GM19463 (cell line): ENCODE measurements around the gene CAPN13.

ENCODE experiments used
- ATAC-seq: cut with Tn5 transposase; IDR thresholded peaks from one replicate; pipeline ENCODE4 v1.9.1; 2021; ENCODE audit warnings: mild to moderate bottlenecking, moderate library complexity; ENCODE audit not compliant: unreplicated experiment

The CAPN13 gene

GRCh38 chr2:30786923-30787685 is 20.1 kb downstream of the CAPN13 start:
- ATAC-seq, result no peak

GRCh38 chr2:30784682-30785081 is 22.6 kb downstream of the CAPN13 start:
- no peak for ATAC-seq

GRCh38 chr2:30781961-30782533 is 25.2 kb downstream of the CAPN13 start:
- ATAC-seq, result no peak

GRCh38 chr2:30781451-30781850 is 25.8 kb downstream of the CAPN13 start:
- no peak for ATAC-seq

- no peak for ATAC-seq
Measured at GRCh38 chr2:30780776-30781330, 26.4 kb downstream of the CAPN13 start.

GRCh38 chr2:30778611-30779010 is 28.6 kb downstream of the CAPN13 start:
- ATAC-seq, result no peak

- no peak for ATAC-seq
Measured at GRCh38 chr2:30777661-30778505, 29.4 kb downstream of the CAPN13 start.

- ATAC-seq, result no peak
Measured at GRCh38 chr2:30776831-30777635, 30.2 kb downstream of the CAPN13 start.

- ATAC-seq, result no peak
Measured at GRCh38 chr2:30775833-30776232, 31.4 kb downstream of the CAPN13 start.

- ATAC-seq, result no peak
Measured at GRCh38 chr2:30772021-30772705, 35.1 kb downstream of the CAPN13 start.

- ATAC-seq, result no peak
Measured at GRCh38 chr2:30770816-30771576, 36.2 kb downstream of the CAPN13 start.

- ATAC-seq, result no peak
Measured at GRCh38 chr2:30769891-30770462, 37.3 kb downstream of the CAPN13 start.

- no peak for ATAC-seq
Measured at GRCh38 chr2:30769481-30769780, 37.8 kb downstream of the CAPN13 start.

GRCh38 chr2:30768708-30769480 is 38.4 kb downstream of the CAPN13 start:
- no peak for ATAC-seq

GRCh38 chr2:30768036-30768686 is 39.1 kb downstream of the CAPN13 start:
- no peak for ATAC-seq

- ATAC-seq, result no peak
Measured at GRCh38 chr2:30766666-30767065, 40.6 kb downstream of the CAPN13 start.

- no peak for ATAC-seq
Measured at GRCh38 chr2:30765876-30766470, 41.3 kb downstream of the CAPN13 start.

GRCh38 chr2:30765191-30765590 is 42.1 kb downstream of the CAPN13 start:
- no peak for ATAC-seq
